GM18951 (cell line): ENCODE data around the gene NCBP3.

ENCODE experiments used
- POLR2A ChIP-seq: IDR thresholded peaks from 4 replicates; pipeline ENCODE4 v1.6.1; 2011; ENCODE audit warnings: mild to moderate bottlenecking; ENCODE audit not compliant: insufficient read length, insufficient read depth; ENCODE audit errors: extremely low read depth
- in situ Hi-C: fragments of 300-500 bp; cut with MboI; formaldehyde crosslinking; loops from one replicate; pipeline ENCODE4 v1.12.0; 2022; ENCODE audit warnings: low sequenced_read_pairs, mixed read lengths, inconsistent platforms; ENCODE audit not compliant: unreplicated experiment

The NCBP3 gene

DNA sequence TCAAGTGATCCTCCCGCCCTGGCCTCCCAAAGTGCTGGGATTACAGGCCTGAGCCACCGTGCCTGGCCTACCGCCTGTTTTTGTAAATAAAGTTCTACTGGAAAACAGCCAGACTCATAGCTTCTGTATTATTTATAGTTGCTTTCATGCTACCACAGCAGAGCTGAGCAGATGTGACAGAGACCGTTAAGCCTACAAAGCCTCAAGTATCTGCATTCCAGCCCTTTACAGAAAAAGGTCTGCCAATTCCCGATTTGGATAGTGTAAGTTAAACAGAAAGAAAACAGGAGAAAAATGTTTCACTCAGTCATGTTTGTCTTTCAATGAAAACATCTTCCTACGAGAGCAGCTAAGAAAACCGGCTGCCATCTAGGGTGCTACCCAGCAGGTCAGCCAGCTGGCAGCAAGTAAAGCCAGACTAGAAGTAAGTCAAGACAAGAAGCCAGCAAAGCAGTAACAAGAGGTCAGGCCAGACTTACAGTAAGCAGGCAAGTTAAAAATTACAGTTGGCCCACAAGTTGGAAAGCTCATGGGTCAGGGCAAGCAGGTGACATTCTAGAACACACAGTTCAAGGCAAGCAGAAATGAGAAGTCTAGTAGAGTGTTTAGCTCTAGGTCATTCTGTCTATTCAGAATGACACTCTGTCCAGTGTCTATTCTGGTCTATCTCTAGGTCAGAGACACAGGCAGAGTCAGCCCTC is 17.7 kb downstream of the NCBP3 start:
- TF ChIP-seq POLR2A, result no peak
- in situ Hi-C loops, result no loop called here

DNA sequence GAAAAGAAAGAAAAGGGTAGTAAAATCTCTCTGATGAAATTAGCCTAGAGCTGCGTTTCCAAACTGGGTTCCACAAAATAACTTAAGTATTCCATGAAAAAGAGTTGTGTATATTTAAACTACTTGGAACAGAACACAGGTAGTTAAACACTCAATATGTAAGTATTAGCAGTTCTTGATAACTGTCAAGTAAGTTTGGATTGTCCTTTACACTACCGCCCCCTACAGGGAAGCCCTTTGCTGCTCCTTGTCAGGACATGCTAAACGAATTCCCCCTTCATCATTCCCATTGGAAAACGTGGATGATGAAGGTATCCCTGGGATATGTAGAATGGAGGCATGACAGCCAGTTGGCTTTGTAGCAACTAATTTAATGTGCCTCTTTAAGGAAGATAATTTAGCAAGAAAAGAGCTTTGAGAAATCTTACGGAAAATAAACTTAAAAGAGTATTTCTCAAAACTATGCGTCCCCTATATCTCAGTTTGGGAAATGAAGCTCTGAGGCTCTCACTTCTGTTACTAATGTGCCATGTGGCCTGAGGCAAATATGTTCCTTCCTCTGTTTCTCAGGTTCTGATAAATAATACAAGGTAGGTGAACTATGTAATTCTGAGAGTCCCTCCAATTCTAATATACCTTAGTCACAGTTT is 18.8 kb downstream of the NCBP3 start:
- no peak for TF ChIP-seq POLR2A
- in situ Hi-C loops, result no loop called here

DNA sequence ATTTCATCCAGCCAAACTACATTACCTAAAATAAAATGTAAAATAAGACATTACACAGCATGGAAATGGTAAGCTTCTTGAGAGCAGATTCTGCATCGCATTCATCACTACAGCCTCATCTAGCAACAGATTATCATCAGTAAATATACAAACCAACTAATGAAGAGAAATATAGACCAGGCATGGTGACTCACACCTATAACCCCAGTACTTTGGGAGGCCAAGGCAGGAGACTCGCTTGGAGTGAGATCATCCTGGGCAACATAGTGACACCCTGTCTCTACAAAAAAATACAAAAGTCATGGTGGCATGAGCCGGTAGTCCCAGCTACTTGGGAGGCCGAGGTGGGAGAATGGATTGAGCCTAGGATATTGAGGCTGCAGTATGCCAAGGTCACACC is 19.9 kb downstream of the NCBP3 start:
- in situ Hi-C loops, result no loop called here
- no peak for TF ChIP-seq POLR2A

DNA sequence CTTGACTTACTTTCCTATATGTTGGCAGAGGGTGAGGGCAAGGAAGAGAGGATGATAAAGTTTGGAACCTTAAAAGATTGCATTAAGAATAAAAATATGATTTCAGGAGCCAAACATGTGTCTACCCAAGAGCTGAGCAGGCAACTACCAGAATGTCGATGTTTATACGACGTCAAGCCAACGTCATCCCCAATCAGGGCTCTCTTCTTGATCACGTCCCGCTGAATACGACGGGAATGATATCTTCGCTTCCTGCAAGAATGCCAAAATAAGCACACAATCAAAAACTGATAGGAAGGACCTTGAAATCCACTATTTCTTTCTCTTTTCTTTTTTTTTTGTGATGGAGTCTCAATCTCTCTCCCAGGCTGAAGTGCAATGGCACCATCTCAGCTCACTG is 24.9 kb downstream of the NCBP3 start:
- no peak for TF ChIP-seq POLR2A
- in situ Hi-C loops, result loop anchor here (5.0 kb wide), 1 partner anchor 84 kb away; no protein-coding TSS in a partner anchor

DNA sequence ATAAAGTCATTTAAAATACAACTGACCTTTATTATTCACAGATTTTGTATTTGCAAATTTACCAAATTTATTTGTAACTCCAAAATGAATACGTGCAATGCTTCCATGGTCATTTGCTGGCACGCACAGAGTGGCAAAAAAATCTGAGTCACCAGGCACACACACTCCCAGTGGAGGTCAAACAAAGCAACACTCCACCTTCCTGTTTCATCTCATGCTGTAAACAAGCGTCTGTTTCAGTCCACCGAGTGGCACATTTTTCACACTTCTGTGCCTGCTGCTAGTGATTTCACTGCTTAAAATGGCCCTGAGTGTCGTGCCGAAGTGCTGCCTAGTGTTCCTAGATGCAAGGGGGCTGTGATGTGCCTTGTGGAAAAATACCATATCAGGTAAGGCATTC is 27.3 kb downstream of the NCBP3 start:
- in situ Hi-C loops, result no loop called here
- TF ChIP-seq POLR2A, result no peak

DNA sequence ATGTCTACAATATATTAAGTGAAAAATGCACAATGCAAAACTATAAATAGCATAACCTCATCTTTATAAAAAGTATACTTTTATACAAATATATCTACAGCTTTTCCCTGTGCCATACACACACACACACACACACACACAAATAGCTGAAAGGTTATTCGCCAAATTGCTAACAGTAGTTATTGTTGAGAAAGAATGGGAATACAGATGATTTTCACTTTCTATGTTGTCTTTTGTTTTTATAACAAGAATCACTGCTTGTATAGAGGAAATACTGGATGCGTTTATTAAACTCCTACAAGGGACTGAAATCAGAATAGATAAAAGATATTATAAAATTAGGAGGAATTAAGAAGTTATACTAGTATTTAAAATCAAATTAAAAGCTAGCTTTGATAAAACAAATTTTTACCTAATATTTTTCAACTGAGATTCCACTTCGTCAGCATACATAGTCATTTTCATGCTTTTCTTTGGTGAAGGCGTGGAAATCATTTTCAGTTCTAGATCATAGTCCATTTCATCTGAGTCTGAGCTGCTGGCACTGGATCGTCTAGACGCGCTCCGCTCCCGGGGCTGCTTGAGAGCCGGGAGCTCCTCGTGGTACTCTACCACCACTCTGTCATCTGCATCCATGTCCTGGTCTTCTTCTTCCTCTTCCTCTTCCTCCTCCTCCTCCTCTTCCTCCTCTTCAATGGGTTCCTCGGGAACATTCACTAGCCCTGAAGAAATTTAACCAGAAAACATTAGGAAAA is 28.0 kb downstream of the NCBP3 start:
- in situ Hi-C loops, result no loop called here
- no peak for TF ChIP-seq POLR2A

DNA sequence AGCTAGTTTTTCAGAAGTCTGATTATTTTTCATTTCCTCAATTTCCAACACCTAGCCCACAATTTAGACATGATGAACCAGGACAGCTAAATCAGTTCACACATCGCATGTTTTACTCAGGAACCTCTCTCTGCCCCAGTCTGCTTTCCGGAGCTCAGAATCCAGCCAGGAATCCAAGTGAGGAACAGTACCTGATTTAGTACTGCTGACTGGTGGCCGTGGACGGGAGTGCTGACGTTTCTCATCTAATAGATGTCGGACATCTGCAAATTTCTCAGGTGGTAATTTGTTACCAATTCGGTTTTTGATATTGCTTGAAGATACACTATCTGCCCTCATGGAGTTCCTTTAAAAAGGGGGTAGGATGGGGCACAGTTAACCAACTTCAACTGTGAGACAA is 30.1 kb downstream of the NCBP3 start:
- in situ Hi-C loops, result no loop called here
- TF ChIP-seq POLR2A, result no peak

DNA sequence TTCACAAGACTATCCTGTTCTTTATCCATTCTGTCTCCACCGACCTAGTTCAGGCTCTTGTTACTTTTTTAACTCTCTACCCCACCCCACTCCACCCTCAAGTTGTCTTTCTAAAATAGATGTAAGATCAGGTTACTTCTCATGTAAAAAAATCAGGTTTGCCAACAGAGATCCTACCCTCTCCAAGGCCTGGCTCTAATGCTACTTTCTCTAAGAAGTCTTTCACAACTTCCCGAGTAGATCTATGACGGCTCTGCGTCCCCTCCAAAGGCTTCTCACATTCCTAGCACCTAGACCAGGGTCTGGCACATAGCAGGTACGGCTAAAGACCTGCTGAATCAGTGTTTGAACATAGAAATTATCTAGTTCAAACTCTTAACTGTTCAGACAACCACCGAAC is 30.9 kb downstream of the NCBP3 start:
- no peak for TF ChIP-seq POLR2A
- in situ Hi-C loops, result no loop called here

DNA sequence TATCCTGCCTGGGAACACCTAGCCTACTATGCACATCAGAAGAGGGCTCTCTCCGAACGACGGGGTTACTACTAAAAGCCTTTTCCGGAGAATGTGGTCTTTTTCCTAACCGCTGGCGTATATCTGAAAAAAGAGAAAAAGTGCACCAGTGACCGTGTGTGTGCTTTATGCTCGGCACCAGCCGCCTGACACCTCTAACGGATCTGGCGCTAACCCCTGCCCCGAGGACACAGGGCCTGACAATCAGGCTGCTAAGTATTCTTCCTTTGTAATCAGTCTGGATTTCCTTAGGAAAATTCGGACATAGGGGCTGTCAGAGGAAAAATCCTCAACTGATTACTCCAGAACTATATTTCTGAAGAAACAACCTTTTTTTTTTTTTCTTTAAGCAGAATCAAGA is 31.7 kb downstream of the NCBP3 start:
- TF ChIP-seq POLR2A, result no peak
- in situ Hi-C loops, result no loop called here

DNA sequence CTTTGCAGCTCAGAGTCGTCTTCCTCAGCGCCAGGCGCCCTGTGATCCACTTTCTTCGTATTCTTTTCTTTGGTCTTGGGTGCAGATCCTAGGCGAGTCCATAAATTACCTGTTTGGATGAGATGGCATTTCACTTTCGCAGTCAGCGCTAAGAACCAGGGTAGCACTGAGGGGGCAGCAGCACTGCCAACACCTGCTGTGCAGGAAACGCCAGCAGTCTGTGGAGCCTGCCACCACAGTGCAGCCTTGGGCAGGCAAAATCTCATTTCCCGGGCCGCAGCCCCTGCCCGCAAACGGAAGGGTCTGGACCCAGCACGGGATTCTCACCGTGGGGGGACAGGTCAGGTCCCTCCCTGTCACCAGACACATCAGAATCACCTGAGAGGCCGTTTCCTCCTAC is 32.9 kb downstream of the NCBP3 start:
- in situ Hi-C loops, result no loop called here
- no peak for TF ChIP-seq POLR2A

DNA sequence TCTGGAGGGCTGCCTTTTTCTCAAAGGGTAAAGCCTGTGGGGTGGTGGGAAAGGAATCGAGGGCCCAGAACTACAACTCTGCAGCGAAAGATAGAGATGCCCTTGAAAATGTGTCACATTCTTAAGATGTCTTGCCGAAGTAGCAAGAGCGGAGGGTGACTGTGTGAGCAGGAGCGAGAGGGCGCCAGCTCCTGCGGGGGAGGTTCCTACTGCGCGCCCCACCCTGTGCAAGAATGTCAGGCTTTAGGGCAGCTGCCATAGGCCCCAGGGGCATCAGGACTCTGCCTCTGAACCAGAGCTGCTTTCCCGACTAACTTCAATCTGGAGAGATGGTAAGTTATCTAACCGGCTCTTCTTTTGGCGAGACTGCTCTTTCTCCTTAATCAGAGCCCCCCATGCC is 33.3 kb downstream of the NCBP3 start:
- in situ Hi-C loops, result no loop called here
- no peak for TF ChIP-seq POLR2A

DNA sequence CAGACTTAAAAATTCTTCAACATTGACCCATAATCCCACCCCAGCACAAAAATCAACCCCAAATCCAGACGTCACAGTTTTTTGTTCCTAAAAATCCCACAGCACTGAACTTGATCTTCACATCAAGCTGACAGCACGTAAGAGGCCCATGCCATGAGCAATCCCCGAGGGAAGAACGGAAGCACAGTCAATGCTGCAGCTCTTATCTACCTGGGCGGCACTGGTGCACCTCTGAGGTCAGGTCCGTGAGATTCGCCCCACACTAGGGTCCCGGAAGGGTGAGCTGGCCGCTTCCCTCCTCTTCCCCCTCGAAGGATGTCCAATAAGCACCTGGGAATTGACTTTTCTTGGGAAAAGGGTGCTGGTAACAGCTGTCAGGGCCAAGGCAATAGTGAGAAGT is 33.8 kb downstream of the NCBP3 start:
- in situ Hi-C loops, result no loop called here
- TF ChIP-seq POLR2A, result no peak

DNA sequence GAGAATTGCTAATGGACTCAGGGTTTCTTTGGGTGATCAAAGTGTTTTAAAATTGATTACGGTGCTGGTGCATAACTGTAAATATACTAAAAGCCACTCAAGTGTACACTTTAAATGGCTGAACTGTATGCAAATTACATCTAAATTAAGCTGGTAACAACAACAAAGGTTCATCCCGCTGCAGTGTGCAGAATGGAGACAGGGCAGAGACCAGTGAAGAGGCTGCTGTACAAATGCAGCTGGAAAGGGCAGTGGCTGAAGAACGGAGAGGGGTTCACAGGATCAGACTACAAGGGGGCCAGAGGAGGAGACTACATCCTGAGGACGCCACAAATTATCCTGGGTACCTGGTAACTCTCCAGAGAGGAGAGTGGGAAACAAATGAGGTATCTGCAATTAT is 36.0 kb downstream of the NCBP3 start:
- no peak for TF ChIP-seq POLR2A
- in situ Hi-C loops, result no loop called here

DNA sequence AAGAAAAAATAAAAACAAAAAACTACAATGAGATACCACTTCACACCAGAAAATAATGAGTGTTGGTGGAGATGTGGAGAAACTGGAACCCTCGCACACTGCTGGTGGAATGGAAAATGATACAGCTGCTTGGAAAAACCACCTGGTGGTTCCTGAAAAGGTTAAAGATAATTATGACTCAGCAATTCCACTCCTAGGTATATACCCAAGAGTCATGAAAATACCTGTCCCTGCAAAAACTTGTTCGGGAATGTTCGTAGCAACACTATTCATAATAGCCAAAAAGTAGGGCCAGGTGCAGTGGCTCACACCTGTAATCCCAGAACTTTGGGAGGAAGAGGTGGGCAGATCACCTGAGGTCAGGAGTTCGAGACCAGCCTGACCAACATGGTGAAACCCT is 36.9 kb downstream of the NCBP3 start:
- TF ChIP-seq POLR2A, result no peak
- in situ Hi-C loops, result no loop called here
